B cell (primary cell): ENCODE measurements around the gene NAA80.

Experiments used
- CTCF ChIP-seq: fragments of 200-600 bp; IDR thresholded peaks from one replicate; pipeline ENCODE4 v1.8.0; 2022; ENCODE audit warnings: antibody characterized with exemption, mild to moderate bottlenecking
- EZH2 ChIP-seq: IDR thresholded peaks from 2 replicates; pipeline ENCODE4 v1.6.1; 2012; ENCODE audit warnings: borderline replicate concordance, low read depth, mild to moderate bottlenecking, moderate library complexity, low read length; ENCODE audit not compliant: insufficient read depth, poor library complexity, severe bottlenecking

GRCh38 chr3:50275996-50276761, 23.0 kb downstream of the NAA80 start:
- TF ChIP-seq CTCF = no peak
- TF ChIP-seq EZH2 = no peak
